WTC11 (cell line): ENCODE measurements around the gene VWF. TPM values are rescaled to one million over a fixed set of nuclear protein-coding genes. Genes with fewer than 3 reads are reported as not detected.

ENCODE experiments used
- ATAC-seq: fragments of 200-7000 bp; cut with Tn5 transposase; 2 replicates; pipeline ENCODE4 v1.10.0; 2021; ENCODE audit warnings: mild to moderate bottlenecking, moderate library complexity
- CTCF ChIA-PET: fragments of 300-600 bp; sonication (Branson Sonifier 250); formaldehyde crosslinking; loops from one replicate; lab custom pipeline; 2021; ENCODE audit warnings: antibody characterized with exemption; lab: Charles Lee
- POLR2A ChIA-PET: fragments of 350-600 bp; sonication (Branson Sonifier 250); formaldehyde crosslinking; loops from one replicate; lab custom pipeline; 2021; ENCODE audit warnings: antibody characterized with exemption; lab: Charles Lee
- DNase-seq: peaks from one replicate; pipeline ENCODE4 v3.0.0; 2021; ENCODE audit warnings: low spot score
- H3K27ac Mint-ChIP-seq: 2 replicates; pipeline ENCODE4 v1.8.0; 2021; ENCODE audit warnings: mixed read lengths
- H3K27me3 Mint-ChIP-seq: 2 replicates; pipeline ENCODE4 v1.8.0; 2021; ENCODE audit warnings: low read depth, mild to moderate bottlenecking, moderate library complexity, mixed read lengths
- H3K36me3 Mint-ChIP-seq: 2 replicates; pipeline ENCODE4 v1.8.0; 2021; ENCODE audit warnings: mixed read lengths
- H3K4me1 Mint-ChIP-seq: 2 replicates; pipeline ENCODE4 v1.8.0; 2022; ENCODE audit warnings: mixed read lengths
- H3K4me3 Mint-ChIP-seq: 2 replicates; pipeline ENCODE4 v1.8.0; 2021; ENCODE audit warnings: mild to moderate bottlenecking, moderate library complexity, mixed read lengths
- H3K9me3 Mint-ChIP-seq: 2 replicates; pipeline ENCODE4 v1.8.0; 2021; ENCODE audit warnings: mixed read lengths
- ARID4B ChIP-seq: sonication (generic); formaldehyde crosslinking; IDR thresholded peaks from 2 replicates; pipeline ENCODE4 v1.8.0; 2023; ENCODE audit warnings: missing genetic modification reagents, mild to moderate bottlenecking, borderline replicate concordance
- CBFB ChIP-seq: sonication (generic); formaldehyde crosslinking; IDR thresholded peaks from 2 replicates; pipeline ENCODE4 v1.8.1; 2022; ENCODE audit warnings: mild to moderate bottlenecking, low read depth, missing genetic modification reagents
- ELF4 ChIP-seq: sonication (generic); formaldehyde crosslinking; IDR thresholded peaks from 2 replicates; pipeline ENCODE4 v1.8.1; 2022; ENCODE audit warnings: low read depth, mild to moderate bottlenecking, moderate library complexity, missing genetic modification reagents
- MYBL2 ChIP-seq: sonication (generic); formaldehyde crosslinking; IDR thresholded peaks from 2 replicates; pipeline ENCODE4 v1.8.1; 2023; ENCODE audit warnings: mild to moderate bottlenecking, moderate library complexity, missing genetic modification reagents
- OVOL2 ChIP-seq: fragments of 250-450 bp; sonication (Bioruptor Pico); IDR thresholded peaks from 2 replicates; pipeline ENCODE4 v1.9.0; 2021; ENCODE audit warnings: mild to moderate bottlenecking, borderline replicate concordance
- RELA ChIP-seq: sonication (generic); formaldehyde crosslinking; IDR thresholded peaks from 2 replicates; pipeline ENCODE4 v1.8.1; 2022; ENCODE audit warnings: missing genetic modification reagents, mild to moderate bottlenecking, borderline replicate concordance
- SMAD3 ChIP-seq: sonication (generic); formaldehyde crosslinking; IDR thresholded peaks from 2 replicates; pipeline ENCODE4 v1.8.0; 2022; ENCODE audit warnings: missing genetic modification reagents, mild to moderate bottlenecking, borderline replicate concordance
- SMAD4 ChIP-seq: sonication (generic); formaldehyde crosslinking; IDR thresholded peaks from 2 replicates; pipeline ENCODE4 v1.8.0; 2022; ENCODE audit warnings: mild to moderate bottlenecking, missing genetic modification reagents
- TEAD1 ChIP-seq: sonication (generic); formaldehyde crosslinking; IDR thresholded peaks from 2 replicates; pipeline ENCODE4 v1.8.0; 2022; ENCODE audit warnings: mild to moderate bottlenecking, missing genetic modification reagents
- TP53 ChIP-seq: sonication (generic); formaldehyde crosslinking; IDR thresholded peaks from 2 replicates; pipeline ENCODE4 v1.8.1; 2023; ENCODE audit warnings: mild to moderate bottlenecking, missing genetic modification reagents
- ZNF138 ChIP-seq: sonication (generic); formaldehyde crosslinking; conservative IDR thresholded peaks from 2 replicates; pipeline ENCODE4 v1.8.1; 2022; ENCODE audit warnings: mild to moderate bottlenecking, moderate library complexity, missing genetic modification reagents
- ZNF219 ChIP-seq: sonication (generic); formaldehyde crosslinking; IDR thresholded peaks from 2 replicates; pipeline ENCODE4 v1.8.0; 2023; ENCODE audit warnings: missing genetic modification reagents, mild to moderate bottlenecking, borderline replicate concordance
- ZNF232 ChIP-seq: sonication (generic); formaldehyde crosslinking; IDR thresholded peaks from 2 replicates; pipeline ENCODE4 v1.8.0; 2022; ENCODE audit warnings: mild to moderate bottlenecking, missing genetic modification reagents
- ZNF263 ChIP-seq: sonication (generic); formaldehyde crosslinking; IDR thresholded peaks from 2 replicates; pipeline ENCODE4 v1.8.1; 2022; ENCODE audit warnings: low read depth, mild to moderate bottlenecking, moderate library complexity, missing genetic modification reagents
- ZNF416 ChIP-seq: fragments of 250-450 bp; sonication (Bioruptor Pico); IDR thresholded peaks from 2 replicates; pipeline ENCODE4 v1.9.0; 2021; ENCODE audit warnings: mild to moderate bottlenecking, inconsistent platforms
- ZNF425 ChIP-seq: fragments of 250-450 bp; sonication (Bioruptor Pico); conservative IDR thresholded peaks from 2 replicates; pipeline ENCODE4 v1.9.0; 2021; ENCODE audit warnings: mild to moderate bottlenecking
- total RNA-seq: library from RNA; stranded (reverse); gene quantifications from 3 replicates; pipeline ENCODE4 v1.2.3, GENCODE V29; 2021
- TF ChIP-seq, protein P1 (sequence below): sonication (generic); formaldehyde crosslinking; IDR thresholded peaks from 2 replicates; pipeline ENCODE4 v1.8.0; 2023; ENCODE audit warnings: missing genetic modification reagents
- TF ChIP-seq, protein P2 (sequence below): sonication (generic); formaldehyde crosslinking; IDR thresholded peaks from 2 replicates; pipeline ENCODE4 v1.8.0; 2023; ENCODE audit warnings: mild to moderate bottlenecking, missing genetic modification reagents
- TF ChIP-seq, protein P3 (sequence below): sonication (generic); formaldehyde crosslinking; IDR thresholded peaks from 2 replicates; pipeline ENCODE4 v1.8.0; 2022; ENCODE audit warnings: mild to moderate bottlenecking, missing genetic modification reagents

Gene VWF
- total RNA-seq, 1 experiment from 2014 or later: 0.48 TPM

- Mint-ChIP-seq H3K27me3 (no peaks in the 10 kb centered on the region), H3K36me3 (no peaks in the 10 kb centered on the region), H3K27ac (no peak overlapping the region), H3K4me1 (peaks cover 12% of the 10 kb centered on the region), H3K9me3 (no peaks in the 10 kb centered on the region), H3K4me3 (no peak overlapping the region)
- no peak for DNase-seq
- POLR2A ChIA-PET: no interaction called here
- CTCF ChIA-PET: interaction anchor here (1.0 to 9.7 kb wide), 10 partner anchors 10 to 400 kb away, joined by 3 to 84 read pairs (median 5); no protein-coding TSS in a partner anchor
- no peak for ATAC-seq
- no peak for TF ChIP-seq OVOL2 (CRISPR knock-in tag)
- no peak for TF ChIP-seq SMAD3 (CRISPR knock-in tag)
- TF ChIP-seq CBFB (CRISPR knock-in tag): no peak
- no peak for TF ChIP-seq ZNF416
- no peak for TF ChIP-seq ZNF263
- no peak for TF ChIP-seq SMAD4 (CRISPR knock-in tag)
- TF ChIP-seq, protein P1, sequence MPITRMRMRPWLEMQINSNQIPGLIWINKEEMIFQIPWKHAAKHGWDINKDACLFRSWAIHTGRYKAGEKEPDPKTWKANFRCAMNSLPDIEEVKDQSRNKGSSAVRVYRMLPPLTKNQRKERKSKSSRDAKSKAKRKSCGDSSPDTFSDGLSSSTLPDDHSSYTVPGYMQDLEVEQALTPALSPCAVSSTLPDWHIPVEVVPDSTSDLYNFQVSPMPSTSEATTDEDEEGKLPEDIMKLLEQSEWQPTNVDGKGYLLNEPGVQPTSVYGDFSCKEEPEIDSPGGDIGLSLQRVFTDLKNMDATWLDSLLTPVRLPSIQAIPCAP (CRISPR knock-in tag): no peak
- TF ChIP-seq RELA: no peak
- TF ChIP-seq, protein P2, sequence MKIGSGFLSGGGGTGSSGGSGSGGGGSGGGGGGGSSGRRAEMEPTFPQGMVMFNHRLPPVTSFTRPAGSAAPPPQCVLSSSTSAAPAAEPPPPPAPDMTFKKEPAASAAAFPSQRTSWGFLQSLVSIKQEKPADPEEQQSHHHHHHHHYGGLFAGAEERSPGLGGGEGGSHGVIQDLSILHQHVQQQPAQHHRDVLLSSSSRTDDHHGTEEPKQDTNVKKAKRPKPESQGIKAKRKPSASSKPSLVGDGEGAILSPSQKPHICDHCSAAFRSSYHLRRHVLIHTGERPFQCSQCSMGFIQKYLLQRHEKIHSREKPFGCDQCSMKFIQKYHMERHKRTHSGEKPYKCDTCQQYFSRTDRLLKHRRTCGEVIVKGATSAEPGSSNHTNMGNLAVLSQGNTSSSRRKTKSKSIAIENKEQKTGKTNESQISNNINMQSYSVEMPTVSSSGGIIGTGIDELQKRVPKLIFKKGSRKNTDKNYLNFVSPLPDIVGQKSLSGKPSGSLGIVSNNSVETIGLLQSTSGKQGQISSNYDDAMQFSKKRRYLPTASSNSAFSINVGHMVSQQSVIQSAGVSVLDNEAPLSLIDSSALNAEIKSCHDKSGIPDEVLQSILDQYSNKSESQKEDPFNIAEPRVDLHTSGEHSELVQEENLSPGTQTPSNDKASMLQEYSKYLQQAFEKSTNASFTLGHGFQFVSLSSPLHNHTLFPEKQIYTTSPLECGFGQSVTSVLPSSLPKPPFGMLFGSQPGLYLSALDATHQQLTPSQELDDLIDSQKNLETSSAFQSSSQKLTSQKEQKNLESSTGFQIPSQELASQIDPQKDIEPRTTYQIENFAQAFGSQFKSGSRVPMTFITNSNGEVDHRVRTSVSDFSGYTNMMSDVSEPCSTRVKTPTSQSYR: no peak
- no peak for TF ChIP-seq TEAD1 (CRISPR knock-in tag)
- no peak for TF ChIP-seq ELF4
- no peak for TF ChIP-seq ZNF219 (CRISPR knock-in tag)
- no peak for TF ChIP-seq TP53 (CRISPR knock-in tag)
- no peak for TF ChIP-seq ZNF232
- TF ChIP-seq, protein P3, sequence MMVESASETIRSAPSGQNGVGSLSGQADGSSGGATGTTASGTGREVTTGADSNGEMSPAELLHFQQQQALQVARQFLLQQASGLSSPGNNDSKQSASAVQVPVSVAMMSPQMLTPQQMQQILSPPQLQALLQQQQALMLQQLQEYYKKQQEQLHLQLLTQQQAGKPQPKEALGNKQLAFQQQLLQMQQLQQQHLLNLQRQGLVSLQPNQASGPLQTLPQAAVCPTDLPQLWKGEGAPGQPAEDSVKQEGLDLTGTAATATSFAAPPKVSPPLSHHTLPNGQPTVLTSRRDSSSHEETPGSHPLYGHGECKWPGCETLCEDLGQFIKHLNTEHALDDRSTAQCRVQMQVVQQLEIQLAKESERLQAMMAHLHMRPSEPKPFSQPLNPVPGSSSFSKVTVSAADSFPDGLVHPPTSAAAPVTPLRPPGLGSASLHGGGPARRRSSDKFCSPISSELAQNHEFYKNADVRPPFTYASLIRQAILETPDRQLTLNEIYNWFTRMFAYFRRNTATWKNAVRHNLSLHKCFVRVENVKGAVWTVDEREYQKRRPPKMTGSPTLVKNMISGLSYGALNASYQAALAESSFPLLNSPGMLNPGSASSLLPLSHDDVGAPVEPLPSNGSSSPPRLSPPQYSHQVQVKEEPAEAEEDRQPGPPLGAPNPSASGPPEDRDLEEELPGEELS (CRISPR knock-in tag): no peak
- TF ChIP-seq ZNF138 (CRISPR knock-in tag): no peak
- no peak for TF ChIP-seq ARID4B (CRISPR knock-in tag)
- TF ChIP-seq ZNF425 (CRISPR knock-in tag): no peak
- no peak for TF ChIP-seq MYBL2 (CRISPR knock-in tag)
- TF ChIP-seq, all 79 proteins: peak for 0
Observed at GRCh38 chr12:6065863-6066199, 58.6 kb downstream of the VWF start.
